Keratinocyte (primary cell): ENCODE measurements around the gene NR1H2.

ENCODE experiments used
- EZH2 ChIP-seq: IDR thresholded peaks from one replicate; pipeline ENCODE4 v1.6.1; 2012; ENCODE audit warnings: inconsistent platforms, mild to moderate bottlenecking, low read length, moderate library complexity
- TF ChIP-seq, protein P1 (sequence below), 3 experiments: IDR thresholded peaks in 1 of 3; conservative IDR thresholded peaks in 1 of 3; optimal IDR thresholded peaks in 1 of 3; 2 replicates in 2 of 3; 3 replicates in 1 of 3; pipeline versions ENCODE3 to v1.5.1; 2011; ENCODE audit warnings: low read length in 3 of 3, mild to moderate bottlenecking in 3 of 3, moderate library complexity in 2 of 3, control low read depth in 1 of 3, inconsistent platforms in 1 of 3; ENCODE audit not compliant: insufficient read depth in 2 of 3; ENCODE audit errors: extremely low read depth in 1 of 3

DNA sequence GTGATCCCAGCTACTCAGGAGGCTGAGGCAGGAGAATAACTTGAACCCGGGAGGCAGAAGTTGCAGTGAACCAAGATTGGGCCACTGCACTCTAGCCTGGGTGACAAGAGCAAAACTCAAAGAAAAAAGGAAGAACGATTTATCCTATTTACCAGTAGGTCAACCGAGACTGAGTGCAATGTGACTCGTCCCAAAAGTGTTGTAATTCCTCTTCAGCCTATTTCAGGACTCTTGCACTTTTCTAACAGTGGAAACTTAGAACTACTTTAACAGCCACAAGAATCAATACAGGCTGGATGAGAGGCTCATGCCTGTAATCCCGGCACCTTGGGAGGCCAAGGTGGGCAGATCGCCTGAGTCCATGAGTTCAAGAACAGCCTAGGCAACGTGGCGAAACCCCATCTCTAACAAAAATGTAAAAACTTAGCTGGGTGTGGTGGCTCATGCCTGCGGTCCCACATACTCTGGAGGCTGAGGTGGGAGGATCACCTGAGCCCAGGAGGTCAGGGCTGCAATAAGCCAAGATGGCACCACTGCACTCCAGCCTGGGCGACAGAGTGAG, 4.3 kb upstream of the NR1H2 start:
- TF ChIP-seq, protein P1, sequence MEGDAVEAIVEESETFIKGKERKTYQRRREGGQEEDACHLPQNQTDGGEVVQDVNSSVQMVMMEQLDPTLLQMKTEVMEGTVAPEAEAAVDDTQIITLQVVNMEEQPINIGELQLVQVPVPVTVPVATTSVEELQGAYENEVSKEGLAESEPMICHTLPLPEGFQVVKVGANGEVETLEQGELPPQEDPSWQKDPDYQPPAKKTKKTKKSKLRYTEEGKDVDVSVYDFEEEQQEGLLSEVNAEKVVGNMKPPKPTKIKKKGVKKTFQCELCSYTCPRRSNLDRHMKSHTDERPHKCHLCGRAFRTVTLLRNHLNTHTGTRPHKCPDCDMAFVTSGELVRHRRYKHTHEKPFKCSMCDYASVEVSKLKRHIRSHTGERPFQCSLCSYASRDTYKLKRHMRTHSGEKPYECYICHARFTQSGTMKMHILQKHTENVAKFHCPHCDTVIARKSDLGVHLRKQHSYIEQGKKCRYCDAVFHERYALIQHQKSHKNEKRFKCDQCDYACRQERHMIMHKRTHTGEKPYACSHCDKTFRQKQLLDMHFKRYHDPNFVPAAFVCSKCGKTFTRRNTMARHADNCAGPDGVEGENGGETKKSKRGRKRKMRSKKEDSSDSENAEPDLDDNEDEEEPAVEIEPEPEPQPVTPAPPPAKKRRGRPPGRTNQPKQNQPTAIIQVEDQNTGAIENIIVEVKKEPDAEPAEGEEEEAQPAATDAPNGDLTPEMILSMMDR (optimal IDR thresholded peaks at IDR 0.05 in 1 of 3, IDR thresholded peaks at IDR 0.05 in 1 of 3, conservative IDR thresholded peaks at IDR 0.05 in 1 of 3; ENCODE audit: extremely low read depth in 1 of 3, insufficient read depth in 2 of 3, low read length in 3 of 3) = no peak
- TF ChIP-seq EZH2 = no peak
